HFFc6 (cell line): ENCODE results near the gene MBD6. TPM values are rescaled to one million over a fixed set of nuclear protein-coding genes. Genes with fewer than 3 reads are reported as not detected.

ENCODE experiments used
- DNase-seq: peaks from one replicate; pipeline ENCODE4 v3.0.0-alpha.2; 2018
- H3K27ac Mint-ChIP-seq: 2 replicates; pipeline ENCODE4 v1.8.0; 2020; ENCODE audit warnings: mild to moderate bottlenecking, mixed read lengths
- H3K27me3 Mint-ChIP-seq: 2 replicates; pipeline ENCODE4 v1.8.0; 2021; ENCODE audit warnings: mild to moderate bottlenecking, moderate library complexity, mixed read lengths; ENCODE audit not compliant: insufficient read depth
- H3K36me3 Mint-ChIP-seq: 2 replicates; pipeline ENCODE4 v1.8.0; 2021; ENCODE audit warnings: low read depth, mixed read lengths
- H3K4me1 Mint-ChIP-seq: 2 replicates; pipeline ENCODE4 v1.8.0; 2020; ENCODE audit warnings: low read depth, mixed read lengths
- H3K4me3 Mint-ChIP-seq: 2 replicates; pipeline ENCODE4 v1.8.0; 2020; ENCODE audit warnings: mild to moderate bottlenecking, moderate library complexity, mixed read lengths
- H3K9me3 Mint-ChIP-seq: 2 replicates; pipeline ENCODE4 v1.8.0; 2020; ENCODE audit warnings: mild to moderate bottlenecking, mixed read lengths
- CTCF ChIP-seq: fragments of 200-600 bp; sonication (generic); IDR thresholded peaks from 2 replicates; pipeline ENCODE4 v1.5.0; 2021; ENCODE audit warnings: antibody characterized with exemption, mild to moderate bottlenecking
- total RNA-seq, 6 experiments: library from RNA; stranded (reverse); fragmentation: NEBNext Ultra II Directional; extraction: Animal tissue kit (Norgen Biotek cat#: 25700); gene quantifications; 2 replicates in 1 of 6; 3 replicates in 5 of 6; pipeline ENCODE4 v1.2.3, GENCODE V29; 2021

Gene MBD6
- total RNA-seq, 6 experiments from 2014 or later: 40.7 to 43.6 (median 42.1) TPM

- no peak for DNase-seq
- peaks cover 11% of the 10 kb centered on the region for H3K27me3 Mint-ChIP-seq
- TF ChIP-seq CTCF: no peak
- H3K27ac Mint-ChIP-seq: peak overlapping the region; percentile 85
- H3K4me1 Mint-ChIP-seq: peaks cover 41% of the 10 kb centered on the region
- no peaks in the 10 kb centered on the region for H3K9me3 Mint-ChIP-seq
- peak overlapping the region; percentile 96 for H3K4me3 Mint-ChIP-seq
- peaks cover 19% of the 10 kb centered on the region for H3K36me3 Mint-ChIP-seq
These were observed 1.3 kb downstream of the MBD6 start for GRCh38 chr12:57523706-57524614.

DNA sequence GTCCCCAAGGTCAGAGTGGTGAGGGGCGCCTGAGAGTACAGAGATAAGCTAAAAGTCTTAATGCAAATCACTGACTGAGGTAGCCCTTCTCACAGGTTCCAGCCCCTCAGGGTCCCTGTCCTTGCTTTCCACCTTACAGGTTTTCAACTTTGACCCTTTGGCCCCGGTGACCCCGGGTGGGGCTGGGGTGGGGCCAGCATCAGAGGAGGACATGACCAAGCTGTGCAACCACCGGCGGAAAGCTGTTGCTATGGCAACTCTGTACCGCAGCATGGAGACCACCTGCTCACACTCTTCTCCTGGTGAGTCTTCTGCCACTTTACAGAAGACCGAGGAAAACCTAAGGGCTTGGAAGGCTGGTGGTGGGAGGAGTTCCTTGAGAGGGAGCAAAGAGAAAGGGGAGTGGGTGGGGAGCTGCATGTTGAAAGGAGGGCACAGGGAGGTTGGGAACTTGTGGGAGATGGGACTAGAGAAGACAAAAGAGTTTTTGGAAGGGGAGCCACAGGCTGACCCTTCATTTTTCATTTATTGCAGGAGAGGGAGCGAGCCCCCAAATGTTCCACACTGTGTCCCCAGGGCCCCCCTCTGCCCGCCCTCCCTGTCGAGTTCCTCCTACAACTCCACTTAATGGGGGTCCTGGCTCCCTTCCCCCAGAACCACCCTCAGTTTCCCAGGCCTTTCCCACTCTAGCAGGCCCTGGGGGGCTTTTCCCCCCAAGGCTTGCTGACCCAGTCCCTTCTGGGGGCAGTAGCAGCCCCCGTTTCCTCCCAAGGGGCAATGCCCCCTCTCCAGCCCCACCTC lies 2.4 kb downstream of the MBD6 start:
- peaks cover 35% of the 10 kb centered on the region for H3K4me1 Mint-ChIP-seq
- H3K27me3 Mint-ChIP-seq: peaks cover 9% of the 10 kb centered on the region
- peak overlapping the region; percentile 85 for H3K27ac Mint-ChIP-seq
- H3K4me3 Mint-ChIP-seq: peak overlapping the region; percentile 96
- peaks cover 17% of the 10 kb centered on the region for H3K36me3 Mint-ChIP-seq
- H3K9me3 Mint-ChIP-seq: no peaks in the 10 kb centered on the region
- DNase-seq: no peak
- no peak for TF ChIP-seq CTCF

- Mint-ChIP-seq H3K36me3 (peaks cover 15% of the 10 kb centered on the region), H3K4me3 (no peak overlapping the region; the same call in 1 of the 2 replicates), H3K9me3 (no peaks in the 10 kb centered on the region), H3K27me3 (peaks cover 6% of the 10 kb centered on the region), H3K4me1 (peaks cover 35% of the 10 kb centered on the region), H3K27ac (no peak overlapping the region)
- TF ChIP-seq CTCF: no peak
- no peak for DNase-seq
These were observed 3.2 kb downstream of the MBD6 start for GRCh38 chr12:57525615-57526383.

GRCh38 chr12:57526477-57527126 lies 4.0 kb downstream of the MBD6 start:
- Mint-ChIP-seq H3K9me3 (no peaks in the 10 kb centered on the region), H3K27me3 (peaks cover 6% of the 10 kb centered on the region), H3K27ac (no peak overlapping the region; the same call in 1 of the 2 replicates), H3K4me3 (no peak overlapping the region), H3K4me1 (peaks cover 27% of the 10 kb centered on the region), H3K36me3 (peaks cover 15% of the 10 kb centered on the region)
- TF ChIP-seq CTCF: no peak
- DNase-seq: no peak

DNA sequence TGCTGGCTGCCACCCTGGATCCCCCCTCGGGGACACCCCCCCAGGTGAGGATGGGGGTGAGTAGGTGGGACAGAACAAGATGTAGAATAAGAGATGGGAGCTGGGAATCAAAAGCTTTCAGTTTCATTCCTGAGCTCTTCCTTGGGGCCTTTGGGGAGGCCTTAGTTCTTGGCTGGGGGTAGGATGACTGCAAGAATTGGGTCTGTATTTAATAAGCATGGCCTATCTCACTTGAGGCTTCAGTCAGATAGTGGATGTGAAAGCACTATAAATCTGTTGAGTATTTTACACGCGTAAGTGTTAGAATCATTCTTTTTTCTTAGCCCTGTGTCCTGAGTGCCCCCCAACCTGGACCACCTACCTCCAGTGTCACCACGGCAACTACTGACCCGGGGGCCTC lies 4.6 kb downstream of the MBD6 start:
- no peak for TF ChIP-seq CTCF
- peaks cover 6% of the 10 kb centered on the region for H3K27me3 Mint-ChIP-seq
- H3K4me3 Mint-ChIP-seq: no peak overlapping the region
- peaks cover 15% of the 10 kb centered on the region for H3K36me3 Mint-ChIP-seq
- H3K9me3 Mint-ChIP-seq: no peaks in the 10 kb centered on the region
- H3K27ac Mint-ChIP-seq: no peak overlapping the region
- no peak for DNase-seq
- peaks cover 21% of the 10 kb centered on the region for H3K4me1 Mint-ChIP-seq
